ENCODE results near the gene NPBWR2. TPM values are rescaled to one million over a fixed set of nuclear protein-coding genes. Genes with fewer than 3 reads are reported as not detected.

NPBWR2 gene
- total RNA-seq, 1 donor from 2014 or later: not detected

DNA sequence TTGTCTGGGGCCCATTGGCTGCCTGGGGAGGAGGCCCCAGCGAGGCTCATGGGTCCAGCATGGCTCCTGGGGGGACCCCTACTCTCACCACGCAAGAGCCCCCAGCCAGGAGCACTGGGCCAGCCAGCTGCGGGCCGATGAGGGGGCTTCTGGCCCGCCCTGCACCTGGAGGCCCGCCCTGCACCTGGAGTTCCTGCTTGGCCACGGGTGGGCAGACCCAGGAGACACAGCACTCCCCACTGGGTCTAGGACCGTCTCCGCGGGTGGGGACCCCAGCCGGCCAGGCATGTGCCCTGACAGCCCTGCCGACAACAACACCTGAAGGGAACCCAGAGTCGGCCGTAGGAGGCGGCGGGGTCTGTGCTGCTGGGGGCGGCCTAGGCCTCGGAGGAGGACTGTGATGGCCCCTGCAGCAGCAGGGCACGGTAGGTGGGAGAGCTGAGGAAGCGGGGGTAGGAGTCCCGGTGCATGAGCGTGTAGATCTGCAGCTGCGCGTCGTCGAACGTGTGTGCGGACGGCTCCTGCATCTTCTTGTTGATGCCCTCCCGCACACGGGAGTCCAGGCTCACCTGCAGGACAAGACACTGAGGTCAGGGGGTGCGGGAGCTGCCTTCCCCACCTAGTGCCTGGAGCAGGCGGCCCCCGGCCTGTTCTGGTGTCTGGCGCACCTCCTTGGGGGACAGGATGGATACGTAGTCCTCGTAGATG is 33.7 kb downstream of the NPBWR2 start:
- Mint-ChIP-seq H3K36me3 (no peaks in the 10 kb centered on the region), H3K9me3 (no peaks in the 10 kb centered on the region), H3K27me3 (ENCODE audit: insufficient read depth, low read depth) (no peaks in the 10 kb centered on the region), H3K27ac (no peak overlapping the region), H3K4me1 (no peaks in the 10 kb centered on the region), H3K4me3 (no peak overlapping the region)
- Histone ChIP-seq H3K79me2 (ENCODE audit: low read depth) (no peaks in the 10 kb centered on the region), H3K4me1 (peaks cover under 1% of the 10 kb centered on the region), H3F3A (ENCODE audit: low read depth) (peaks cover 3% of the 10 kb centered on the region), H3K4me3 (no peak overlapping the region), H3K4me2 (no peak overlapping the region), H3K27ac (no peak overlapping the region), H2AFZ (replicated peaks) (no peak overlapping the region), H3K27me3 (no peaks in the 10 kb centered on the region), H3K9ac (no peak overlapping the region), H3K36me3 (no peaks in the 10 kb centered on the region), H4K20me1 (ENCODE audit: low read depth) (peaks cover 15% of the 10 kb centered on the region), H3K9me3 (ENCODE audit: low read depth) (no peaks in the 10 kb centered on the region)
- no peak for DNase-seq (ENCODE audit: low spot score)
- TF ChIP-seq, protein P1, sequence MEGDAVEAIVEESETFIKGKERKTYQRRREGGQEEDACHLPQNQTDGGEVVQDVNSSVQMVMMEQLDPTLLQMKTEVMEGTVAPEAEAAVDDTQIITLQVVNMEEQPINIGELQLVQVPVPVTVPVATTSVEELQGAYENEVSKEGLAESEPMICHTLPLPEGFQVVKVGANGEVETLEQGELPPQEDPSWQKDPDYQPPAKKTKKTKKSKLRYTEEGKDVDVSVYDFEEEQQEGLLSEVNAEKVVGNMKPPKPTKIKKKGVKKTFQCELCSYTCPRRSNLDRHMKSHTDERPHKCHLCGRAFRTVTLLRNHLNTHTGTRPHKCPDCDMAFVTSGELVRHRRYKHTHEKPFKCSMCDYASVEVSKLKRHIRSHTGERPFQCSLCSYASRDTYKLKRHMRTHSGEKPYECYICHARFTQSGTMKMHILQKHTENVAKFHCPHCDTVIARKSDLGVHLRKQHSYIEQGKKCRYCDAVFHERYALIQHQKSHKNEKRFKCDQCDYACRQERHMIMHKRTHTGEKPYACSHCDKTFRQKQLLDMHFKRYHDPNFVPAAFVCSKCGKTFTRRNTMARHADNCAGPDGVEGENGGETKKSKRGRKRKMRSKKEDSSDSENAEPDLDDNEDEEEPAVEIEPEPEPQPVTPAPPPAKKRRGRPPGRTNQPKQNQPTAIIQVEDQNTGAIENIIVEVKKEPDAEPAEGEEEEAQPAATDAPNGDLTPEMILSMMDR (IDR thresholded peaks at IDR 0.05): no peak
- TF ChIP-seq EZH2phosphoT487 (IDR thresholded peaks at IDR 0.05): no peak
- no peak for TF ChIP-seq EZH2 (IDR thresholded peaks at IDR 0.05)

GRCh38 chr20:64072498-64073063 is 34.8 kb downstream of the NPBWR2 start:
- Mint-ChIP-seq H3K4me1 (no peaks in the 10 kb centered on the region), H3K9me3 (no peaks in the 10 kb centered on the region), H3K27me3 (ENCODE audit: insufficient read depth, low read depth) (no peaks in the 10 kb centered on the region), H3K4me3 (no peak overlapping the region), H3K36me3 (no peaks in the 10 kb centered on the region), H3K27ac (no peak overlapping the region)
- Histone ChIP-seq H3K9me3 (ENCODE audit: low read depth) (no peaks in the 10 kb centered on the region), H3K27ac (no peak overlapping the region), H3K4me2 (no peak overlapping the region), H3F3A (ENCODE audit: low read depth) (no peaks in the 10 kb centered on the region), H3K4me1 (no peaks in the 10 kb centered on the region), H4K20me1 (ENCODE audit: low read depth) (peaks cover 15% of the 10 kb centered on the region), H3K27me3 (no peaks in the 10 kb centered on the region), H3K36me3 (no peaks in the 10 kb centered on the region), H2AFZ (replicated peaks) (no peak overlapping the region), H3K9ac (no peak overlapping the region), H3K4me3 (no peak overlapping the region), H3K79me2 (ENCODE audit: low read depth) (no peaks in the 10 kb centered on the region)
- DNase-seq (ENCODE audit: low spot score): no peak
- TF ChIP-seq EZH2 (IDR thresholded peaks at IDR 0.05) (no peak), EZH2phosphoT487 (IDR thresholded peaks at IDR 0.05) (no peak)
- TF ChIP-seq, protein P1 (IDR thresholded peaks at IDR 0.05): no peak

- no peak overlapping the region for H3K4me2 ChIP-seq
- H3K9me3 Mint-ChIP-seq: no peaks in the 10 kb centered on the region
- no peak overlapping the region for H2AFZ ChIP-seq (replicated peaks)
- H3K27ac ChIP-seq: no peak overlapping the region
- H3K9me3 ChIP-seq (ENCODE audit: low read depth): no peaks in the 10 kb centered on the region
- no peak overlapping the region for H3K27ac Mint-ChIP-seq
- H3K9ac ChIP-seq: no peak overlapping the region
- no peaks in the 10 kb centered on the region for H3K27me3 Mint-ChIP-seq (ENCODE audit: insufficient read depth, low read depth)
- H3F3A ChIP-seq (ENCODE audit: low read depth): no peaks in the 10 kb centered on the region
- no peaks in the 10 kb centered on the region for H3K79me2 ChIP-seq (ENCODE audit: low read depth)
- H3K4me3 Mint-ChIP-seq: no peak overlapping the region
- no peaks in the 10 kb centered on the region for H3K4me1 ChIP-seq
- no peak overlapping the region for H3K4me3 ChIP-seq
- H3K36me3 ChIP-seq: no peaks in the 10 kb centered on the region
- peaks cover 3% of the 10 kb centered on the region for H3K4me1 Mint-ChIP-seq
- H3K36me3 Mint-ChIP-seq: no peaks in the 10 kb centered on the region
- no peaks in the 10 kb centered on the region for H3K27me3 ChIP-seq
- DNase-seq (ENCODE audit: low spot score): no peak
- TF ChIP-seq EZH2 (IDR thresholded peaks at IDR 0.05) (no peak), EZH2phosphoT487 (IDR thresholded peaks at IDR 0.05) (no peak)
- TF ChIP-seq, protein P1 (IDR thresholded peaks at IDR 0.05): no peak
- peaks cover 16% of the 10 kb centered on the region for H4K20me1 ChIP-seq (ENCODE audit: low read depth)
Observed at GRCh38 chr20:64071341-64072332, 35.7 kb downstream of the NPBWR2 start.
